PFSK-1 (cell line): Measurements from ENCODE around the gene CELF4.

Experiments
- POLR2AphosphoS5 ChIP-seq: IDR thresholded peaks from 2 replicates; pipeline ENCODE4 v1.6.1; 2012; ENCODE audit warnings: low read depth, mild to moderate bottlenecking, control low read depth, low read length, moderate library complexity
- SIN3A ChIP-seq: IDR thresholded peaks from 2 replicates; pipeline ENCODE4 v1.6.1; 2012; ENCODE audit warnings: mild to moderate bottlenecking, low read length, moderate library complexity, borderline replicate concordance; ENCODE audit not compliant: insufficient read depth
- TAF1 ChIP-seq: IDR thresholded peaks from 2 replicates; pipeline ENCODE4 v1.6.1; 2012; ENCODE audit warnings: low read length, control low read depth, borderline replicate concordance; ENCODE audit not compliant: insufficient read depth
- TF ChIP-seq, protein P1 (sequence below), 2 experiments: IDR thresholded peaks; 2 replicates each; pipeline versions ENCODE4 v1.6.1 to v1.8.0; 2011 to 2012; ENCODE audit warnings: low read depth in 2 of 2, low read length in 2 of 2, control low read depth in 1 of 2, inconsistent platforms in 1 of 2, mild to moderate bottlenecking in 1 of 2, moderate library complexity in 1 of 2; ENCODE audit not compliant: insufficient read depth in 1 of 2

DNA sequence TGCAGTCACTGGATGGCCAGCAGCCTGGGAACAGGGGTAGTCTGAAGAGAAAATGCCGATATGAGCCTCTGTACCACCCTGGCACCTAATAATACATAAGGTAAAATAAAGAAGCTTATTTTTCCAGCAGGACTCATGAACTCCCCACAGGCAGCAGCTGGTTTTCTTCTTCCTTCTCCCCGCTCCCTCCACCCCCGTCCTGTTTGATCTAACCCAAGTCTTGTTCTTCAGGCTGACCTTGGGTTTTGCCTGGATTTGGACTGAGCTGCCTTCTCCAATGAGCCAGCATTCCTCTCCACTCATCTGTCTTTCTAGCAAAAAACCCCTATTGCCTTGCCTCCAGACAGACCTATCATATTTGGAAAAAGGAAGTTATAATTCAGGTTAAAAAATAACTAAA, 111.8 kb downstream of the CELF4 start:
- TF ChIP-seq POLR2AphosphoS5 (no peak), SIN3A (no peak), TAF1 (no peak)
- TF ChIP-seq, protein P1, sequence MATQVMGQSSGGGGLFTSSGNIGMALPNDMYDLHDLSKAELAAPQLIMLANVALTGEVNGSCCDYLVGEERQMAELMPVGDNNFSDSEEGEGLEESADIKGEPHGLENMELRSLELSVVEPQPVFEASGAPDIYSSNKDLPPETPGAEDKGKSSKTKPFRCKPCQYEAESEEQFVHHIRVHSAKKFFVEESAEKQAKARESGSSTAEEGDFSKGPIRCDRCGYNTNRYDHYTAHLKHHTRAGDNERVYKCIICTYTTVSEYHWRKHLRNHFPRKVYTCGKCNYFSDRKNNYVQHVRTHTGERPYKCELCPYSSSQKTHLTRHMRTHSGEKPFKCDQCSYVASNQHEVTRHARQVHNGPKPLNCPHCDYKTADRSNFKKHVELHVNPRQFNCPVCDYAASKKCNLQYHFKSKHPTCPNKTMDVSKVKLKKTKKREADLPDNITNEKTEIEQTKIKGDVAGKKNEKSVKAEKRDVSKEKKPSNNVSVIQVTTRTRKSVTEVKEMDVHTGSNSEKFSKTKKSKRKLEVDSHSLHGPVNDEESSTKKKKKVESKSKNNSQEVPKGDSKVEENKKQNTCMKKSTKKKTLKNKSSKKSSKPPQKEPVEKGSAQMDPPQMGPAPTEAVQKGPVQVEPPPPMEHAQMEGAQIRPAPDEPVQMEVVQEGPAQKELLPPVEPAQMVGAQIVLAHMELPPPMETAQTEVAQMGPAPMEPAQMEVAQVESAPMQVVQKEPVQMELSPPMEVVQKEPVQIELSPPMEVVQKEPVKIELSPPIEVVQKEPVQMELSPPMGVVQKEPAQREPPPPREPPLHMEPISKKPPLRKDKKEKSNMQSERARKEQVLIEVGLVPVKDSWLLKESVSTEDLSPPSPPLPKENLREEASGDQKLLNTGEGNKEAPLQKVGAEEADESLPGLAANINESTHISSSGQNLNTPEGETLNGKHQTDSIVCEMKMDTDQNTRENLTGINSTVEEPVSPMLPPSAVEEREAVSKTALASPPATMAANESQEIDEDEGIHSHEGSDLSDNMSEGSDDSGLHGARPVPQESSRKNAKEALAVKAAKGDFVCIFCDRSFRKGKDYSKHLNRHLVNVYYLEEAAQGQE (IDR thresholded peaks at IDR 0.05; ENCODE audit: insufficient read depth in 1 of 2, low read depth in 2 of 2, low read length in 2 of 2) = no peak
